HepG2 (cell line): ENCODE measurements around the gene KLC4. TPM values are rescaled to one million over a fixed set of nuclear protein-coding genes. Genes with fewer than 3 reads are reported as not detected.

Experiments used
- ASH2L ChIP-seq: fragments of 300-600, 200-600 bp; sonication (generic); IDR thresholded peaks from 2 replicates; pipeline ENCODE4 v1.7.0; 2017; ENCODE audit warnings: low read depth, mild to moderate bottlenecking, moderate library complexity, mixed read lengths, low read length; ENCODE audit not compliant: insufficient read length
- DPF2 ChIP-seq: sonication (generic); formaldehyde crosslinking; IDR thresholded peaks from 2 replicates; pipeline ENCODE4 v1.4.0; 2020; ENCODE audit warnings: mild to moderate bottlenecking, low read depth, missing genetic modification reagents, borderline replicate concordance
- DZIP1 ChIP-seq: sonication (generic); formaldehyde crosslinking; IDR thresholded peaks from 2 replicates; pipeline ENCODE4 v1.5.0; 2020; ENCODE audit warnings: mild to moderate bottlenecking, missing genetic modification reagents
- ERF ChIP-seq: IDR thresholded peaks from 2 replicates; pipeline ENCODE4 v1.6.1; 2018; ENCODE audit warnings: missing biosample characterization, missing genetic modification reagents
- FLYWCH1 ChIP-seq: sonication (generic); formaldehyde crosslinking; IDR thresholded peaks from 2 replicates; pipeline ENCODE4 v1.8.1; 2023; ENCODE audit warnings: mild to moderate bottlenecking, missing genetic modification reagents
- GATA4 ChIP-seq: sonication (generic); IDR thresholded peaks from 2 replicates; pipeline ENCODE4 v1.6.1; 2016; ENCODE audit warnings: antibody characterized with exemption, low read depth, borderline replicate concordance
- HOXA7 ChIP-seq: sonication (generic); formaldehyde crosslinking; IDR thresholded peaks from 2 replicates; pipeline ENCODE4 v1.8.1; 2022; ENCODE audit warnings: mild to moderate bottlenecking, missing genetic modification reagents, moderate library complexity
- JUND ChIP-seq: sonication (generic); formaldehyde crosslinking; IDR thresholded peaks from 2 replicates; pipeline ENCODE4 v1.8.0; 2022; ENCODE audit warnings: mild to moderate bottlenecking, missing genetic modification reagents
- PRDM10 ChIP-seq: sonication (generic); formaldehyde crosslinking; IDR thresholded peaks from 2 replicates; pipeline ENCODE4 v1.4.0; 2020; ENCODE audit warnings: low read depth, missing genetic modification reagents
- SP2 ChIP-seq: sonication (generic); formaldehyde crosslinking; IDR thresholded peaks from 2 replicates; pipeline ENCODE4 v1.5.1; 2020; ENCODE audit warnings: mild to moderate bottlenecking, missing genetic modification reagents
- SRY ChIP-seq: sonication (generic); formaldehyde crosslinking; IDR thresholded peaks from 2 replicates; pipeline ENCODE4 v1.8.0; 2022; ENCODE audit warnings: mild to moderate bottlenecking, missing genetic modification reagents
- TMF1 ChIP-seq: sonication (generic); formaldehyde crosslinking; IDR thresholded peaks from 2 replicates; pipeline ENCODE4 v1.8.1; 2022; ENCODE audit warnings: low read depth, missing genetic modification reagents
- ZFP36 ChIP-seq: fragments of 150-350 bp; IDR thresholded peaks from 2 replicates; pipeline ENCODE4 v1.6.1; 2018; ENCODE audit warnings: borderline replicate concordance, low read length, low read depth; ENCODE audit not compliant: partially characterized antibody
- ZFX ChIP-seq: sonication (generic); formaldehyde crosslinking; IDR thresholded peaks from 2 replicates; pipeline ENCODE4 v1.4.0; 2020; ENCODE audit warnings: mild to moderate bottlenecking, low read depth, missing genetic modification reagents, moderate library complexity
- ZNF136 ChIP-seq: sonication (generic); formaldehyde crosslinking; IDR thresholded peaks from 2 replicates; pipeline ENCODE4 v1.8.1; 2022; ENCODE audit warnings: low read depth, mild to moderate bottlenecking, moderate library complexity, missing genetic modification reagents
- ZNF225 ChIP-seq: sonication (generic); formaldehyde crosslinking; IDR thresholded peaks from 2 replicates; pipeline ENCODE4 v1.4.0; 2020; ENCODE audit warnings: mild to moderate bottlenecking, missing genetic modification reagents
- ZNF235 ChIP-seq: sonication (generic); formaldehyde crosslinking; IDR thresholded peaks from 2 replicates; pipeline ENCODE4 v1.8.1; 2023; ENCODE audit warnings: mild to moderate bottlenecking, missing genetic modification reagents, borderline replicate concordance
- ZNF256 ChIP-seq: sonication (generic); formaldehyde crosslinking; conservative IDR thresholded peaks from 2 replicates; pipeline ENCODE4 v1.4.0; 2020; ENCODE audit warnings: missing genetic modification reagents
- ZNF333 ChIP-seq: sonication (generic); formaldehyde crosslinking; IDR thresholded peaks from 2 replicates; pipeline ENCODE4 v1.4.0; 2020; ENCODE audit warnings: mild to moderate bottlenecking, missing genetic modification reagents, borderline replicate concordance
- ZNF670 ChIP-seq: sonication (generic); formaldehyde crosslinking; IDR thresholded peaks from 2 replicates; pipeline ENCODE4 v1.8.0; 2022; ENCODE audit warnings: mild to moderate bottlenecking, missing genetic modification reagents, borderline replicate concordance
- ZNF703 ChIP-seq: sonication (generic); formaldehyde crosslinking; IDR thresholded peaks from 2 replicates; pipeline ENCODE4 v1.5.1; 2020; ENCODE audit warnings: missing genetic modification reagents, mild to moderate bottlenecking, moderate library complexity, borderline replicate concordance
- ZNF713 ChIP-seq: sonication (generic); formaldehyde crosslinking; IDR thresholded peaks from 2 replicates; pipeline ENCODE4 v1.4.0; 2020; ENCODE audit warnings: mild to moderate bottlenecking, missing genetic modification reagents
- polyA plus RNA-seq, 8 experiments: library from polyadenylated mRNA; depleted of rRNA in 3 of 8; stranded (reverse) in 7 of 8; unstranded in 1 of 8; fragments of >200 nt; fragmentation: Illumina TruSeq in 4 of 8; extraction: Trizol in 4 of 8; gene quantifications; 2 replicates each; pipeline versions ENCODE4 v1.2.1 to v1.2.3, GENCODE V29; 2011 to 2016; ENCODE audit warnings: low read depth in 4 of 8, missing spikeins in 1 of 8, mixed read lengths in 1 of 8; ENCODE audit not compliant: insufficient read depth in 1 of 8
- total RNA-seq, 5 experiments: library from RNA; depleted of rRNA; stranded (reverse); fragments of >200 nt; fragmentation: Illumina TruSeq; extraction: Trizol; gene quantifications; 2 replicates each; pipeline ENCODE4 v1.2.3, GENCODE V29; 2016; ENCODE audit warnings: low read depth in 1 of 5
- TF ChIP-seq, protein P1 (sequence below): sonication (generic); formaldehyde crosslinking; IDR thresholded peaks from 2 replicates; pipeline ENCODE4 v1.5.0; 2020; ENCODE audit warnings: mild to moderate bottlenecking, low read depth, missing genetic modification reagents, borderline replicate concordance

Gene KLC4
- total and polyA plus RNA-seq, 2 of the 13 experiments (the other 11 are each of a cell fraction or from before 2014, with no cell fraction given), result 45.4 to 70.4 TPM

GRCh38 chr6:43060034-43060754 lies 763 bp downstream of the KLC4 start (continued):
- TF ChIP-seq, protein P1, sequence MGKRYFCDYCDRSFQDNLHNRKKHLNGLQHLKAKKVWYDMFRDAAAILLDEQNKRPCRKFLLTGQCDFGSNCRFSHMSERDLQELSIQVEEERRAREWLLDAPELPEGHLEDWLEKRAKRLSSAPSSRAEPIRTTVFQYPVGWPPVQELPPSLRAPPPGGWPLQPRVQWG (CRISPR knock-in tag), result no peak
- TF ChIP-seq ERF (CRISPR knock-in tag) (peak; percentile 65), FLYWCH1 (0 out of 2 replicates have a peak, but pooled peaks have one; percentile 32), TMF1 (no peak), GATA4 (0 out of 2 replicates have a peak, but pooled peaks have one; percentile 45), DZIP1 (CRISPR knock-in tag) (no peak), ZNF703 (no peak), SRY (CRISPR knock-in tag) (peak; percentile 54; the same call in 1 of the 2 replicates), JUND (CRISPR knock-in tag) (peak; percentile 12; the same call in 1 of the 2 replicates), HOXA7 (no peak), ZNF136 (CRISPR knock-in tag) (no peak; the same call in 1 of the 2 replicates), ZNF225 (CRISPR knock-in tag) (peak; percentile 64; the same call in 1 of the 2 replicates), DPF2 (CRISPR knock-in tag) (peak; percentile 71), ASH2L (peak; percentile 24), ZNF256 (CRISPR knock-in tag) (no peak), ZNF713 (CRISPR knock-in tag) (peak; percentile 38; the same call in 1 of the 2 replicates), ZNF235 (CRISPR knock-in tag) (0 out of 2 replicates have a peak, but pooled peaks have one; percentile 53), ZNF333 (CRISPR knock-in tag) (0 out of 2 replicates have a peak, but pooled peaks have one; percentile 50), PRDM10 (peak; percentile 84), ZFP36 (no peak), ZFX (CRISPR knock-in tag) (peak; percentile 80), SP2 (CRISPR knock-in tag) (no peak), ZNF670 (CRISPR knock-in tag) (peak; percentile 81; the same call in 1 of the 2 replicates)
